GM18498 (cell line): ENCODE measurements around the gene TIMM13.

Experiments used
- ATAC-seq: cut with Tn5 transposase; IDR thresholded peaks from one replicate; pipeline ENCODE4 v1.9.1; 2021; ENCODE audit warnings: mild to moderate bottlenecking, moderate library complexity; ENCODE audit not compliant: unreplicated experiment

TIMM13 gene

GRCh38 chr19:2455851-2456570 lies 28.6 kb upstream of the TIMM13 start:
- peak; percentile 35 for ATAC-seq

DNA sequence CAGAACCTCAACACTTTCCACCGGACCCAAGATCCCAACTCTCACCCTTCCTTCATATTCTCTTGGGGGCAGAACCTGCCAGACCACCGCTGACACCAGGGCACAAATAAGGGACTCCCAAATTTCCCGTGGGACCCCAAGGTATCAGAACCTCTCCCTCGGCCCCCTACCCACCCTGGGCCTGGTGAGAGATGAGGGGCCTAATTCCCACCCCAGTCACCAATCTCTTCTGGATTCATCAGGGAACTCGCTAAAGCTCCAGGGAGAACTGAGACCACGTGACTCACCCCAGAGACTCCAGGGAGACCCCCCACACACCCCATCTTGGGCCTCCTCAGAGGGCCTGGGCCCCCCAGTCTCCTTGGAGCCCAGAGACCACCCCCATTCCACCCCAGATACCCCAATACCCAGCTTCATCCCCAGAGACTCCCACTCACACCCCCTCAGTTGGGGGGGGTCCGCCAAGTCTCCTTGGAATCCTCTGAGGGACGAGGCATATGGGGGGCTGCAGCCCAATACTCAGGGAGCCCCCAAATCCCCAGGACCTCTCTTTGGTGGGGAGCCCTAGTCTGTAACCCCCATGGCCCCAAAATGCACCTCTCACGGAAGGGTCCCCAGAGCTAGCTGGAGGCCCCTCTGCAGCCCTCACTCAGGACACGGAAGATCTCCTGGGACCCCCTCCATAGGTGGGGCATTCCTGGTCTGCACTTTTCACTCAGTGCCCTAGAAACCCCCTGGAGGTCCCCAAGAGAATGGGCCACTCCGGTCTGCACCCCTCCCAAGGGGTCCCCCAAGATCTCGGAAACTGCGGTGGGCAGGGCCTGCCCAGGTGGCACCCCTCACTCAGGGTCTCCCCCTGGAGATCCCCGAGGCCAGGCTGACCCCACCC lies 27.8 kb upstream of the TIMM13 start:
- no peak for ATAC-seq

DNA sequence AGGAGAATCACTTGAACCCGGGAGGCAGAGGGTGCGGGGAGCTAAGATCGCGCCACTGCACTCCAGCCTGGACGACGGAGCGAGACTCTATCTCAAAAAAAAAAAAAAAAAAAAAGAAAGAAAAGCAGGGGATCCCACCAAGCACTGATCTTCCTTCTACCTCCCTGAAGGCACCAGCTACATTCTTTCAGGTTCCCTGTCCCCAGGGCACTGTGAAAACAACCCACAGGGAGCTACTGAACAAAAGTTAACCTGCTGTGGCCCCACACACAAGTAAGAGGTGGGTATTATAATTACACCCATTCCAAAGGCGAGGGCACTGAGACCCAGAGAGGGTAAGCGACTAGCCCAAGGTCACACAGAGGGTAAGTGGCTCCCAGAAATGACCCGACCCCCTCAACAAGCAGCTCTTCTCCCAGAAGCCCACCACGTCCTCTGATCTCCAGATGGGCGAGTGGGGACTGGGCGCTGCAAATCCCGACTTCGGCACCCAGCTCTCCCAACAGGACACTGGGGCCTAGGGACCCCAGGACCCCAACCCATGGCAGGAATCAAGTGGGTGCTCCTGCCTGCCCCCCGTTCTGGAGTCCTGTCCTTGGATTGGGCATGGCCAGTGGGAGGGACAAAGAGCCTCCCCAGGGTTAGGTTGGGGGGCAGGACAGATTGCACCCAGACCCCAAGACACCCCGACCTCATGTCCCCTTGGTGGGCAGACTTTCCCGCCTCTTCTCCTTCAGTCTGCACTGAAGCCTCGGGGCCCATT lies 27.0 kb upstream of the TIMM13 start:
- ATAC-seq: no peak

- ATAC-seq: no peak
These were observed 26.1 kb upstream of the TIMM13 start for GRCh38 chr19:2453431-2454025.

DNA sequence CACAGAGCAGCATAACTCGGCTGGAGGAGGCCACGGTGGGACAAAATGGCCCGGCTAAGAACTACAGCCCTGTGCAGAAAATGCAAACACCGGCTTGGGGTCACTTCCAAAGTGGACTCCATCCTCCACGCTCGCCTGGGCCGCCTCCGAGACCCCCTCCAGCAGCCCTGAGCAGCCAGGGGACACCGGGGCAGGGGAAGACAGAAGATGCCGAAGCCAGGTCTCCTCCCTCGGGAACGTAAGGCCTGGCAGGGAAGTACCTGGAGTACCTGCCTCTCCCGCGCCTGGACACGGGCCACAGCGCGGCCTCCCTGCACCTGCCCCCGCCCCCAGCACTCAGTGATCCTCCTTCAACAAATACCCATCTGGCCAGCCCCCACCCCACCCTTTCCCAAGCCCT lies 24.4 kb upstream of the TIMM13 start:
- ATAC-seq: no peak

DNA sequence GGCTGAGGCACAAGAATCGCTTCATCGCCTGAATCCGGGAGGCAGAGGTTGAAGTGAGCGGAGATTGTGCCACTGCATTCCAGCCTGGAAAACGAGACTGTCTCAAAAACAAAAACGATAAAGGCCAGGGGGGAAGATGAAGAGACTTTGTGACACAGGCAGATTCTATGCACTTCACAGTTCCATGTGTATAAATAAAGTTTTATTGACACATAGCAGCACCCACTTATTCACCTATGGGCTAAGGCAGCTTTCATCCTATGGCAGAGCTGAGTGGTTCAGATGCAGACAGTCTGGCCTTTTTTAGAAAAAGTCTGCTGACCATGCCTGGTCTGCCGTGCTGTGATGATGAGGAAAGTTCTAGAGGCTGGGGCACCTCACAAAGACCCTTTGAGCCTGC lies 23.8 kb upstream of the TIMM13 start:
- no peak for ATAC-seq

DNA sequence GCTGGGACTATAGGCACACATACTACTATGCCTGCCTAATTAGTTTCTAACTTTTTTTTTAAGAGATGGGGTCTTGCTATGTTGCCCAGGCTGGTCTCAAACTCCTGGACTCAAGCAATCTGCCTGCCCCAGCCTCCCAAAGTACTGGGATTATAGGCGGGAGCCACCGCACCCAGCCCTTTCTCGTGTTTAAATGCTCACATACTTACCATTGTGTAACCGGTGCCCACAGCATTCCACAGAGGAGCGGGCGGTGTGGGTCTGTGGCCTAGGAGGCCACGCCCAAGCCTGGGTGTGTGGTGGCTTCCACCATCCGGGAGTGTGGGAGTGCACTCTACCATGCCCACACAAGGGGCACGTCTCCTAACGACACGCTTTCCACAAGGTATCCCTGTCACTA lies 21.6 kb upstream of the TIMM13 start:
- ATAC-seq: no peak

DNA sequence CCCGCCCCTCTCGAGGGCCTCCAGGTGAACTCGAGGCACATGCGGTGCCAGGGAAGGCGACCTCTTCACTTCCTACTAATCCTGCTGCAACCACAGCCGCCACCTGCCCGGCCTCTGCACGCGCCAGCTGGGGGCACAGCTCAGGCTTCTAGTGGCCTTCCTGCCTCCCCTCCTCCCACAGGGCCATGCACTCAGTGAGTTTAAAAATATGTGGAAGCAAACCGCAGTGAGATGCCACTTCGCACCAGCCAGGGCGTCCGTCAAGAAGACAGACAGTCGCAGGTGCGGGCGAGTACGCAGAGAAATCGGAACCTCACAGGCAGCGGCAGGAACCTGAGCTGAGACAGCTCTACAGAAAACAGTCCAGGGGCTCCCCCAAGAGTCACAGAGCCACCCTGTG lies 19.0 kb upstream of the TIMM13 start:
- ATAC-seq: no peak

- ATAC-seq: no peak
These were observed 17.0 kb upstream of the TIMM13 start for GRCh38 chr19:2444251-2445002.

- no peak for ATAC-seq
These were observed 16.4 kb upstream of the TIMM13 start for GRCh38 chr19:2443785-2444182.

DNA sequence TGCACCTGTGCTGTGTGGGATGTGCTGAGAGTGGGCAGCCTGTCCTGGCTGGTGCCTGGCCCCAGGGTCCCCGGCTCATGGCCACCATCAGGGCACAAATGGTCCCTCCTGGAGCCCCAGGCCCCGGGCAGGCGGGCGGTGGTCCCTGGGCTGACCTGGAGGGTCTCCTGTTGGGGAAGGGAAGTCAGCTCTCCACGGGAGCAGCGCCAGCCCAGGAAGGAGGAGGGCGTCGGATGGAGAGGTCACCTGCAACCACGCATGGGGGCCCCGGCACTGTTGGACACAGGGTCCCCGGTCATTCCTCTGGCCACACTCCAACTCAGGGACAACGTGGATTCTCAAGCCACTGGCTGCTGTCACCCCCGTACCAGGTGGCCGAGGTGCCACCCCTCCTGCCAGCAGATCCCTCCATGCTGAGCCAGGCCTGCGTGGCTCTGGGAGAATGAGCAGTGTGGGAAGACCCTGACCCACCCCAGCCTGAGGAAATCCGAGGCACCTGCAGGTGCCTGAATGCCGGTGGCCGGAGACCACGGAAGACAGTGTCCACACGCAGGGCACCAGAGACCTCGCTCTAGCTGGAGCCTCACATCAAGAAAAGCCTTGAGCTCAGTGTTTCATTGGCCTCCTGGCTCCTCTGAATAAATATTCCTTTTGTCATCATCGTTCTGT lies 15.9 kb upstream of the TIMM13 start:
- ATAC-seq: no peak

- no peak for ATAC-seq
These were observed 13.8 kb upstream of the TIMM13 start for GRCh38 chr19:2441096-2441752.

GRCh38 chr19:2440515-2440914 lies 13.1 kb upstream of the TIMM13 start:
- no peak for ATAC-seq

GRCh38 chr19:2438178-2438577 lies 10.8 kb upstream of the TIMM13 start:
- no peak for ATAC-seq

DNA sequence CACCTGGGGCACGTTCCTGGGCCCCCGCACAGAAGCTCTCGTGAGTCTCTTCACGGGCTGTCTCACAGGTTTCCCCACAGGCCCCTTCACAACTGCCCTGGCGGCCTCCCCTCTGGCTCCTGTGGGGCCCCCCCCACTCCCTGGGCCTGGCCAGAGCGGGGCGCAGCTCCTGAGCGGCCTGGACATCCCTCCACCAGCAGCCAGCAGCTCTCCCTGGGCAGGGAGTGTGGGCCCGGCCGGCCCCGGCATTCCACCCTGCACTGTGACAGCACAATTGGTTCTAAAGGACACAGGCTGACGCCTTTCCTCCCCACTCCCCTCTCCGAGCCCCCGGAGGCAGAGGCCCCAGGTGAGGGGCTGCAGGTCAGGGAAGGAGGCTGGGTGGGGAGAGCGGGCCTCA lies 9.5 kb upstream of the TIMM13 start:
- ATAC-seq: no peak

DNA sequence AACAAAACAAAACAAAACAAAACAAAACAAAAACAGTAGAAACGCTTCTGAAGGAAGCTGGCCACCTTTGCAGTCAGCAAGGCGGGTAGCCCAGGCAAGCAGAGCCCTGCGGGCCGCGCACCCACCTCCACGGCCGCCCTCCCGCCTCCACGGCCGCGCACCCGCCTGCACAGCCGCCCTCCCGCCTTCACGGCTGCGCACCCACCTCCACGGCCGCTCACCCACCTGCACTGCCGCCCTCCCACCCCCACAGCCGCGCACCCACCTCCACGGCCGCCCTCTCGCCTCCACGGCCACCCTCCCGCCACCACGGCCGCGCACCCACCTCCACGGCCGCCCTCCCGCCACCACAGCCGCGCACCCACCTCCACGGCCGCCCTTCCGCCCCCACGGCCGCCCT lies 9.0 kb upstream of the TIMM13 start:
- no peak for ATAC-seq

DNA sequence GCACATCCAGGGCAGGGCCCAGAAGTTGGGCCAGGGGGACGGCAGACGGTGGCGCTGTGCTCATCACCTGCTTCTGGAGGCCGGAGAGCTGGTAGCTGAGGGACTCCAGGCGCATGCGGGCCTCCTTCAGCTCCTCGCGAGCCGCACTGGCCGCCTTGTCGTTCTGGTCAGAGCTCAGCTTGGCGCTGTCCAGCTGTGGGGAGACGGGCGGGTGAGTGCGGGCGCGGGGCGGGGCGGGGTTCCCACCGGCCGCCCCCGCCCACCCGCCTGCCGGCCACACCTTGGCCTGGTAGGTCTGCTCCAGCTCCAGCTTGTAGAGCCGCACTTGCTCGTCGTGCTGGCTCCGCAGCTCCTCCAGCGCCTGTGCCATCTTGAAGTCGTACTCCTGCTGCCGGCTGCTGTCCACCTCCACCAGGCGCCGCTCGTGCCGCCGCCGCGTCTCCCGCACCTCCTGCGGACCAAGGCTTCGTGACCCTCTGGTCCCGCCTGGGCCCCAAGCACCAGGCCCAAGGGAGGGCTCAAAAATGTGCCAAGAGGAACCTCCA lies 7.4 kb upstream of the TIMM13 start:
- ATAC-seq: no peak

DNA sequence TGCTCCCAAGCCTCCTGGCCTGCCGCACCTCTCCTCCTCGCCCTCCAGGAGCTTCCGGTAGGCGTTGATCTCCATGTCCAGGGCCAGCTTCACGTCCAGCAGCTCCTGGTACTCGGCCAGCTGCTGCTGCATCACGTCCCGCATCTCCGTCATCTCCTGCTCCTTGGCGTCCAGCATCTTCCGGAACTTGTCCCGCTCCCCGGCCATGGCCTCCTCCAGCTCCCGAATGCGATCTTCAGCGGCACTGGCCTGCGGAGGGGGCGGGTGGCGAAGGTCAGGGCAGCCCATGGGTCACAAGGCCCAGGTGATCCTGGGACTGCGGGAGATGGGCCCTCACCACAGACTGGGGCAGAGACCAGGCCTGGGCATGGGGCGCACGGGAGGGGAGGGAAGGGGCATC lies 6.9 kb upstream of the TIMM13 start:
- no peak for ATAC-seq

- no peak for ATAC-seq
These were observed 6.5 kb upstream of the TIMM13 start for GRCh38 chr19:2433854-2434253.
